ENCODE data around the gene TTBK1.

Gene TTBK1

GRCh38 chr6:43204271-43205105 lies 38.8 kb upstream of the TTBK1 start:
- no peak for DNase-seq (ENCODE audit: insufficient read length, low spot score)
- no peak for FAIRE-seq
- TF ChIP-seq PAX5 (IDR thresholded peaks at IDR 0.05; ENCODE audit: insufficient read depth, low read length, severe bottlenecking) (no peak), POLR2A (IDR thresholded peaks at IDR 0.05; ENCODE audit: low read depth, low read length) (no peak), TAF1 (IDR thresholded peaks at IDR 0.05; ENCODE audit: low read depth, low read length) (no peak), POLR2AphosphoS5 (IDR thresholded peaks at IDR 0.05; ENCODE audit: low read depth, low read length) (no peak), POU2F2 (IDR thresholded peaks at IDR 0.05; ENCODE audit: low read depth, low read length) (no peak), SPI1 (IDR thresholded peaks at IDR 0.05; ENCODE audit: low read depth, low read length) (no peak)

- FAIRE-seq: no peak
- TF ChIP-seq PAX5 (IDR thresholded peaks at IDR 0.05; ENCODE audit: insufficient read depth, low read length, severe bottlenecking) (no peak), POU2F2 (IDR thresholded peaks at IDR 0.05; ENCODE audit: low read depth, low read length) (no peak), POLR2A (IDR thresholded peaks at IDR 0.05; ENCODE audit: low read depth, low read length) (no peak), SPI1 (IDR thresholded peaks at IDR 0.05; ENCODE audit: low read depth, low read length) (no peak), TAF1 (IDR thresholded peaks at IDR 0.05; ENCODE audit: low read depth, low read length) (no peak), POLR2AphosphoS5 (IDR thresholded peaks at IDR 0.05; ENCODE audit: low read depth, low read length) (no peak)
- DNase-seq (ENCODE audit: insufficient read length, low spot score): no peak
These were observed 37.4 kb upstream of the TTBK1 start for GRCh38 chr6:43205849-43206248.

GRCh38 chr6:43207286-43207685 lies 36.0 kb upstream of the TTBK1 start:
- FAIRE-seq (no peak), DNase-seq (ENCODE audit: insufficient read length, low spot score) (no peak)
- no peak for TF ChIP-seq POU2F2 (IDR thresholded peaks at IDR 0.05; ENCODE audit: low read depth, low read length)

GRCh38 chr6:43211955-43212354 lies 31.3 kb upstream of the TTBK1 start:
- no peak for FAIRE-seq
- TF ChIP-seq TAF1 (IDR thresholded peaks at IDR 0.05; ENCODE audit: low read depth, low read length): no peak
- no peak for TF ChIP-seq POLR2A (IDR thresholded peaks at IDR 0.05; ENCODE audit: low read depth, low read length)
- TF ChIP-seq POLR2AphosphoS5 (IDR thresholded peaks at IDR 0.05; ENCODE audit: low read depth, low read length): no peak
- TF ChIP-seq SPI1 (IDR thresholded peaks at IDR 0.05; ENCODE audit: low read depth, low read length): no peak
- TF ChIP-seq PAX5 (IDR thresholded peaks at IDR 0.05; ENCODE audit: insufficient read depth, low read length, severe bottlenecking): no peak
- no peak for TF ChIP-seq POU2F2 (IDR thresholded peaks at IDR 0.05; ENCODE audit: low read depth, low read length)
- DNase-seq (ENCODE audit: insufficient read length, low spot score): no peak

- DNase-seq (ENCODE audit: insufficient read length, low spot score) (no peak), FAIRE-seq (no peak)
- TF ChIP-seq POLR2AphosphoS5 (IDR thresholded peaks at IDR 0.05; ENCODE audit: low read depth, low read length) (no peak), POU2F2 (IDR thresholded peaks at IDR 0.05; ENCODE audit: low read depth, low read length) (no peak), PAX5 (IDR thresholded peaks at IDR 0.05; ENCODE audit: insufficient read depth, low read length, severe bottlenecking) (no peak), POLR2A (IDR thresholded peaks at IDR 0.05; ENCODE audit: low read depth, low read length) (no peak), SPI1 (IDR thresholded peaks at IDR 0.05; ENCODE audit: low read depth, low read length) (no peak), TAF1 (IDR thresholded peaks at IDR 0.05; ENCODE audit: low read depth, low read length) (no peak)
These were observed 29.9 kb upstream of the TTBK1 start for GRCh38 chr6:43213431-43213830.

GRCh38 chr6:43215066-43215465 lies 28.2 kb upstream of the TTBK1 start:
- TF ChIP-seq TAF1 (IDR thresholded peaks at IDR 0.05; ENCODE audit: low read depth, low read length): no peak
- no peak for TF ChIP-seq PAX5 (IDR thresholded peaks at IDR 0.05; ENCODE audit: insufficient read depth, low read length, severe bottlenecking)
- no peak for TF ChIP-seq POU2F2 (IDR thresholded peaks at IDR 0.05; ENCODE audit: low read depth, low read length)
- no peak for TF ChIP-seq SPI1 (IDR thresholded peaks at IDR 0.05; ENCODE audit: low read depth, low read length)
- TF ChIP-seq POLR2A (IDR thresholded peaks at IDR 0.05; ENCODE audit: low read depth, low read length): no peak
- no peak for TF ChIP-seq POLR2AphosphoS5 (IDR thresholded peaks at IDR 0.05; ENCODE audit: low read depth, low read length)
- DNase-seq (ENCODE audit: insufficient read length, low spot score) (no peak), FAIRE-seq (no peak)

GRCh38 chr6:43216200-43216599 lies 27.1 kb upstream of the TTBK1 start:
- DNase-seq (ENCODE audit: insufficient read length, low spot score): no peak
- FAIRE-seq: no peak
- TF ChIP-seq POLR2AphosphoS5 (IDR thresholded peaks at IDR 0.05; ENCODE audit: low read depth, low read length) (0 out of 2 replicates have a peak, but pooled peaks have one; percentile 43), POU2F2 (IDR thresholded peaks at IDR 0.05; ENCODE audit: low read depth, low read length) (no peak)

GRCh38 chr6:43217351-43217750 lies 25.9 kb upstream of the TTBK1 start:
- no peak for DNase-seq (ENCODE audit: insufficient read length, low spot score)
- TF ChIP-seq POLR2A (IDR thresholded peaks at IDR 0.05; ENCODE audit: low read depth, low read length) (no peak), POU2F2 (IDR thresholded peaks at IDR 0.05; ENCODE audit: low read depth, low read length) (no peak), POLR2AphosphoS5 (IDR thresholded peaks at IDR 0.05; ENCODE audit: low read depth, low read length) (no peak), TAF1 (IDR thresholded peaks at IDR 0.05; ENCODE audit: low read depth, low read length) (no peak), SPI1 (IDR thresholded peaks at IDR 0.05; ENCODE audit: low read depth, low read length) (no peak), PAX5 (IDR thresholded peaks at IDR 0.05; ENCODE audit: insufficient read depth, low read length, severe bottlenecking) (no peak)
- no peak for FAIRE-seq

- DNase-seq (ENCODE audit: insufficient read length, low spot score) (no peak), FAIRE-seq (no peak)
These were observed 24.2 kb upstream of the TTBK1 start for GRCh38 chr6:43219119-43219518.

GRCh38 chr6:43219814-43220213 lies 23.5 kb upstream of the TTBK1 start:
- TF ChIP-seq TAF1 (IDR thresholded peaks at IDR 0.05; ENCODE audit: low read depth, low read length) (no peak), PAX5 (IDR thresholded peaks at IDR 0.05; ENCODE audit: insufficient read depth, low read length, severe bottlenecking) (no peak), POU2F2 (IDR thresholded peaks at IDR 0.05; ENCODE audit: low read depth, low read length) (no peak), SPI1 (IDR thresholded peaks at IDR 0.05; ENCODE audit: low read depth, low read length) (no peak), POLR2AphosphoS5 (IDR thresholded peaks at IDR 0.05; ENCODE audit: low read depth, low read length) (no peak), POLR2A (IDR thresholded peaks at IDR 0.05; ENCODE audit: low read depth, low read length) (no peak)
- FAIRE-seq: no peak

More at GRCh38 chr6:43219119-43219518, 24.2 kb upstream of the TTBK1 start:
- TF ChIP-seq SPI1 (IDR thresholded peaks at IDR 0.05; ENCODE audit: low read depth, low read length) (no peak), POLR2A (IDR thresholded peaks at IDR 0.05; ENCODE audit: low read depth, low read length) (no peak), TAF1 (IDR thresholded peaks at IDR 0.05; ENCODE audit: low read depth, low read length) (no peak), PAX5 (IDR thresholded peaks at IDR 0.05; ENCODE audit: insufficient read depth, low read length, severe bottlenecking) (no peak), POLR2AphosphoS5 (IDR thresholded peaks at IDR 0.05; ENCODE audit: low read depth, low read length) (no peak), POU2F2 (IDR thresholded peaks at IDR 0.05; ENCODE audit: low read depth, low read length) (no peak)

More at GRCh38 chr6:43219814-43220213, 23.5 kb upstream of the TTBK1 start:
- no peak for DNase-seq (ENCODE audit: insufficient read length, low spot score)
